ENCODE results near the gene ITIH1. TPM values are rescaled to one million over a fixed set of nuclear protein-coding genes. Genes with fewer than 3 reads are reported as not detected.

ITIH1 gene
- total RNA-seq, 2 experiments from 2014 or later, result not detected

- H3K4me1 Mint-ChIP-seq (ENCODE audit: low read depth), result no peaks in the 10 kb centered on the region
- ChIA-PET POLR2A (no interaction called here), CTCF (no interaction called here)
- H3K36me3 ChIP-seq (ENCODE audit: insufficient read depth, low read length), result no peaks in the 10 kb centered on the region
- no peak overlapping the region for H3K27ac ChIP-seq (ENCODE audit: low read depth in 1 of 2, low read length in 2 of 2)
- no peaks in the 10 kb centered on the region for H3K9me3 ChIP-seq (ENCODE audit: control insufficient read depth in 1 of 2, insufficient read depth in 1 of 2, low read length in 2 of 2)
- no peaks in the 10 kb centered on the region for H3K9me3 Mint-ChIP-seq
- no peaks in the 10 kb centered on the region for H3K36me3 Mint-ChIP-seq (ENCODE audit: low read depth)
- no peak overlapping the region for H3K27ac Mint-ChIP-seq
- intact Hi-C loops (cut with DNase I, micrococcal nuclease), result no loop called here
- no peaks in the 10 kb centered on the region for H3K4me1 ChIP-seq (ENCODE audit: insufficient read depth, low read length)
- no peaks in the 10 kb centered on the region for H3K27me3 ChIP-seq (ENCODE audit: control insufficient read depth in 1 of 2, insufficient read depth in 2 of 2, low read length in 2 of 2)
- H3K27me3 Mint-ChIP-seq, result no peaks in the 10 kb centered on the region
- no peak for ATAC-seq (ENCODE audit: poor library complexity)
- TF ChIP-seq CTCF (IDR thresholded peaks at IDR 0.05), result no peak
- H3K4me3 ChIP-seq (ENCODE audit: low read length), result no peak overlapping the region
- no peak overlapping the region for H3K4me3 Mint-ChIP-seq
- no peak for DNase-seq
These were observed 15.7 kb downstream of the ITIH1 start for GRCh38 chr3:52792961-52793695.

- Histone ChIP-seq H3K4me1 (ENCODE audit: insufficient read depth, low read length) (no peaks in the 10 kb centered on the region), H3K36me3 (ENCODE audit: insufficient read depth, low read length) (no peaks in the 10 kb centered on the region)
- no peak overlapping the region for H3K27ac Mint-ChIP-seq
These were observed 16.6 kb downstream of the ITIH1 start for GRCh38 chr3:52793702-52794611.

GRCh38 chr3:52794612-52795099 lies 17.3 kb downstream of the ITIH1 start, which contains the start of gene ITIH3:
Gene ITIH3, plus strand, starts transcription at chr3:52794796. Its CDS starts 8 bp downstream, at chr3:52794804.
- H3K4me1 Mint-ChIP-seq (ENCODE audit: low read depth), result no peaks in the 10 kb centered on the region
- no peak for ATAC-seq (ENCODE audit: poor library complexity)
- DNase-seq, result no peak
- no peak within 1 kb of the TSS for H3K27ac Mint-ChIP-seq
- no peaks in the 10 kb centered on the region for H3K36me3 Mint-ChIP-seq (ENCODE audit: low read depth)
- ChIA-PET CTCF (no interaction called here), POLR2A (no interaction called here)
- H3K27me3 Mint-ChIP-seq, result no peaks in the 10 kb centered on the region
- TF ChIP-seq CTCF (IDR thresholded peaks at IDR 0.05), result no peak
- no peaks in the 10 kb centered on the region for H3K9me3 Mint-ChIP-seq
- Histone ChIP-seq H3K27ac (ENCODE audit: low read depth in 1 of 2, low read length in 2 of 2) (no peak within 1 kb of the TSS), H3K4me1 (ENCODE audit: insufficient read depth, low read length) (no peaks in the 10 kb centered on the region), H3K4me3 (ENCODE audit: low read length) (no peak within 1 kb of the TSS), H3K9me3 (ENCODE audit: control insufficient read depth in 1 of 2, insufficient read depth in 1 of 2, low read length in 2 of 2) (no peaks in the 10 kb centered on the region), H3K27me3 (ENCODE audit: control insufficient read depth in 1 of 2, insufficient read depth in 2 of 2, low read length in 2 of 2) (no peaks in the 10 kb centered on the region), H3K36me3 (ENCODE audit: insufficient read depth, low read length) (no peaks in the 10 kb centered on the region)
- intact Hi-C loops (cut with DNase I, micrococcal nuclease), result no loop called here
- no peak within 1 kb of the TSS for H3K4me3 Mint-ChIP-seq

More at GRCh38 chr3:52793702-52794611, 16.6 kb downstream of the ITIH1 start:
- Histone ChIP-seq H3K27me3 (ENCODE audit: control insufficient read depth in 1 of 2, insufficient read depth in 2 of 2, low read length in 2 of 2) (no peaks in the 10 kb centered on the region), H3K9me3 (ENCODE audit: control insufficient read depth in 1 of 2, insufficient read depth in 1 of 2, low read length in 2 of 2) (no peaks in the 10 kb centered on the region), H3K27ac (ENCODE audit: low read depth in 1 of 2, low read length in 2 of 2) (no peak overlapping the region), H3K4me3 (ENCODE audit: low read length) (no peak overlapping the region)
- intact Hi-C loops (cut with DNase I, micrococcal nuclease), result no loop called here
- no peak for TF ChIP-seq CTCF (IDR thresholded peaks at IDR 0.05)
- ChIA-PET POLR2A (no interaction called here), CTCF (no interaction called here)
- Mint-ChIP-seq H3K9me3 (no peaks in the 10 kb centered on the region), H3K27me3 (no peaks in the 10 kb centered on the region), H3K36me3 (ENCODE audit: low read depth) (no peaks in the 10 kb centered on the region), H3K4me1 (ENCODE audit: low read depth) (no peaks in the 10 kb centered on the region), H3K4me3 (no peak overlapping the region)
- no peak for DNase-seq
- ATAC-seq (ENCODE audit: poor library complexity), result no peak
